Liver (tissue), 9 donors: Measurements from ENCODE around the gene TENM3. TPM values are rescaled to one million over a fixed set of nuclear protein-coding genes. Genes with fewer than 3 reads are reported as not detected.

Experiments used
- DNase-seq: peaks from one replicate; pipeline ENCODE4 v3.0.0-alpha.2; 2017; ENCODE audit warnings: low spot score
- H3K27ac ChIP-seq, 2 donors: one replicate each; pipeline ENCODE4 v1.7.0; 2013; ENCODE audit warnings: inconsistent platforms in 2 of 2, low read length in 2 of 2, control low read depth in 1 of 2, low read depth in 1 of 2, mild to moderate bottlenecking in 1 of 2
- H3K27me3 ChIP-seq, 4 donors: one replicate each; pipeline versions ENCODE4 v1.6.1 to v1.7.0; 2013; ENCODE audit warnings: low read length in 3 of 4, inconsistent platforms in 1 of 4, mild to moderate bottlenecking in 1 of 4, moderate library complexity in 1 of 4; ENCODE audit not compliant: control insufficient read depth in 4 of 4, insufficient read depth in 4 of 4
- H3K36me3 ChIP-seq, 4 donors: one replicate each; pipeline versions ENCODE4 v1.6.1 to v1.7.0; 2013; ENCODE audit warnings: low read length in 3 of 4, mild to moderate bottlenecking in 3 of 4, low read depth in 1 of 4, moderate library complexity in 1 of 4; ENCODE audit not compliant: control insufficient read depth in 4 of 4, insufficient read depth in 3 of 4
- H3K4me1 ChIP-seq, 4 donors: one replicate each; pipeline versions ENCODE4 v1.6.1 to v1.7.0; 2013; ENCODE audit warnings: low read length in 3 of 4, mild to moderate bottlenecking in 3 of 4, moderate library complexity in 1 of 4; ENCODE audit not compliant: control insufficient read depth in 4 of 4, insufficient read depth in 4 of 4
- H3K4me3 ChIP-seq, 3 donors: one replicate each; pipeline versions ENCODE4 v1.6.1 to v1.7.0; 2013; ENCODE audit warnings: low read length in 3 of 3, control low read depth in 1 of 3, low read depth in 1 of 3, mild to moderate bottlenecking in 1 of 3
- H3K9ac ChIP-seq, 2 donors: one replicate each; pipeline ENCODE4 v1.7.0; 2013; ENCODE audit warnings: low read length in 2 of 2, mild to moderate bottlenecking in 2 of 2, moderate library complexity in 2 of 2, control low read depth in 1 of 2, low read depth in 1 of 2
- H3K9me3 ChIP-seq, 4 donors: one replicate each; pipeline versions ENCODE4 v1.6.1 to v1.7.0; 2013; ENCODE audit warnings: low read length in 3 of 4; ENCODE audit not compliant: control insufficient read depth in 4 of 4
- EGR1 ChIP-seq, 2 donors: IDR thresholded peaks; 2 replicates each; pipeline ENCODE4 v1.6.1; 2016 to 2018; ENCODE audit warnings: antibody characterized with exemption in 2 of 2, low read depth in 2 of 2
- FOXA2 ChIP-seq: IDR thresholded peaks from 2 replicates; pipeline ENCODE4 v1.6.1; 2016; ENCODE audit warnings: antibody characterized with exemption
- GABPA ChIP-seq, 2 donors: IDR thresholded peaks in 1 of 2; conservative IDR thresholded peaks in 1 of 2; 2 replicates each; pipeline ENCODE4 v1.6.1; 2016; ENCODE audit warnings: antibody characterized with exemption in 2 of 2, mild to moderate bottlenecking in 1 of 2, moderate library complexity in 1 of 2
- HNF4A ChIP-seq, 2 donors: conservative IDR thresholded peaks; 2 replicates each; pipeline ENCODE4 v1.6.1; 2016; ENCODE audit warnings: antibody characterized with exemption in 2 of 2, mild to moderate bottlenecking in 2 of 2
- HNF4G ChIP-seq: IDR thresholded peaks from 2 replicates; pipeline ENCODE4 v1.6.1; 2016; ENCODE audit warnings: antibody characterized with exemption
- JUND ChIP-seq, 2 donors: IDR thresholded peaks; 2 replicates each; pipeline ENCODE4 v1.6.1; 2016; ENCODE audit warnings: antibody characterized with exemption in 2 of 2
- NR2F2 ChIP-seq: IDR thresholded peaks from 2 replicates; pipeline ENCODE4 v1.6.1; 2016; ENCODE audit warnings: antibody characterized with exemption
- RAD21 ChIP-seq, 2 donors: IDR thresholded peaks; 2 replicates each; pipeline ENCODE4 v1.6.1; 2016; ENCODE audit warnings: antibody characterized with exemption in 2 of 2, mild to moderate bottlenecking in 2 of 2
- SP1 ChIP-seq: IDR thresholded peaks from 2 replicates; pipeline ENCODE4 v1.6.1; 2018; ENCODE audit warnings: antibody characterized with exemption, mild to moderate bottlenecking
- TAF1 ChIP-seq: conservative IDR thresholded peaks from 2 replicates; pipeline ENCODE4 v1.6.1; 2016; ENCODE audit warnings: antibody characterized with exemption, mild to moderate bottlenecking
- WGBS: extraction: QIAGEN DNeasy Blood & Tissue Kit; methylation state at CpG from one replicate; pipeline ENCODE4 v1.1.7; 2013; 5-methylcytosine and 5-hydroxymethylcytosine counted together
- polyA plus RNA-seq, 2 donors: library from polyadenylated mRNA; stranded (reverse) in 1 of 2; unstranded in 1 of 2; fragments of 200-250 nt in 1 of 2; fragments of >200 nt in 1 of 2; fragmentation: Nextera tagmentation in 1 of 2; extraction: Ambion mirVana in 1 of 2; gene quantifications; one replicate each; pipeline versions ENCODE4 v1.2.1 to v1.2.3, GENCODE V29; 2013 to 2015
- total RNA-seq, 2 donors: library from RNA; depleted of rRNA; stranded (reverse); fragments of >200 nt; gene quantifications; one replicate each; pipeline ENCODE4 v1.2.3, GENCODE V29; 2014
- TF ChIP-seq, protein P1 (sequence below): IDR thresholded peaks from 2 replicates; pipeline ENCODE4 v1.6.1; 2016; ENCODE audit warnings: antibody characterized with exemption, mild to moderate bottlenecking
- TF ChIP-seq, protein P2 (sequence below): IDR thresholded peaks from 2 replicates; pipeline ENCODE4 v1.6.1; 2016; ENCODE audit warnings: antibody characterized with exemption
- TF ChIP-seq, protein P3 (sequence below): IDR thresholded peaks from 2 replicates; pipeline ENCODE4 v1.6.1; 2016; ENCODE audit warnings: antibody characterized with exemption
- donor health status: healthy.
- donor health status: healthy.
- donor health status: healthy.
- donor health status: healthy.
- donor health status: healthy.

Gene TENM3
- total and polyA plus RNA-seq, 4 donors = 0.32 to 16.8 (median 0.70) TPM

DNA sequence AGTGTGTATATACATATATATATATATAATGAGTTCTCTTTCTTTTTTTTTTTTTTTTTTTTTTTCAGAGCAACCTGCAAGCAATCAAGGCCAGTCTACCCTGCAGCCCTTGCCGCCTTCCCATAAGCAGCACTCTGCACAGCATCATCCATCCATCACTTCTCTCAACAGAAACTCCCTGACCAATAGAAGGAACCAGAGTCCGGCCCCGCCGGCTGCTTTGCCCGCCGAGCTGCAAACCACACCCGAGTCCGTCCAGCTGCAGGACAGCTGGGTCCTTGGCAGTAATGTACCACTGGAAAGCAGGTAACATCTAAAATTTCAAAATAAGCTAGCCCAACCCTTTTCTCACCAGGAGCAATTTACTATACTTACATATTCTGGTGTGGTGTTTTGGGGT is 357.7 kb downstream of the TENM3 start:
- H3K9me3 ChIP-seq = no peaks in the 10 kb centered on the region
- WGBS = 87% methylated on average over 8 of the region's 8 CpGs
- DNase-seq = no peak
- H3K27ac ChIP-seq = no peak overlapping the region
- no peaks in the 10 kb centered on the region for H3K27me3 ChIP-seq
- no peaks in the 10 kb centered on the region for H3K4me1 ChIP-seq
- H3K9ac ChIP-seq = no peak overlapping the region
- H3K4me3 ChIP-seq = no peak overlapping the region
- TF ChIP-seq, protein P1, sequence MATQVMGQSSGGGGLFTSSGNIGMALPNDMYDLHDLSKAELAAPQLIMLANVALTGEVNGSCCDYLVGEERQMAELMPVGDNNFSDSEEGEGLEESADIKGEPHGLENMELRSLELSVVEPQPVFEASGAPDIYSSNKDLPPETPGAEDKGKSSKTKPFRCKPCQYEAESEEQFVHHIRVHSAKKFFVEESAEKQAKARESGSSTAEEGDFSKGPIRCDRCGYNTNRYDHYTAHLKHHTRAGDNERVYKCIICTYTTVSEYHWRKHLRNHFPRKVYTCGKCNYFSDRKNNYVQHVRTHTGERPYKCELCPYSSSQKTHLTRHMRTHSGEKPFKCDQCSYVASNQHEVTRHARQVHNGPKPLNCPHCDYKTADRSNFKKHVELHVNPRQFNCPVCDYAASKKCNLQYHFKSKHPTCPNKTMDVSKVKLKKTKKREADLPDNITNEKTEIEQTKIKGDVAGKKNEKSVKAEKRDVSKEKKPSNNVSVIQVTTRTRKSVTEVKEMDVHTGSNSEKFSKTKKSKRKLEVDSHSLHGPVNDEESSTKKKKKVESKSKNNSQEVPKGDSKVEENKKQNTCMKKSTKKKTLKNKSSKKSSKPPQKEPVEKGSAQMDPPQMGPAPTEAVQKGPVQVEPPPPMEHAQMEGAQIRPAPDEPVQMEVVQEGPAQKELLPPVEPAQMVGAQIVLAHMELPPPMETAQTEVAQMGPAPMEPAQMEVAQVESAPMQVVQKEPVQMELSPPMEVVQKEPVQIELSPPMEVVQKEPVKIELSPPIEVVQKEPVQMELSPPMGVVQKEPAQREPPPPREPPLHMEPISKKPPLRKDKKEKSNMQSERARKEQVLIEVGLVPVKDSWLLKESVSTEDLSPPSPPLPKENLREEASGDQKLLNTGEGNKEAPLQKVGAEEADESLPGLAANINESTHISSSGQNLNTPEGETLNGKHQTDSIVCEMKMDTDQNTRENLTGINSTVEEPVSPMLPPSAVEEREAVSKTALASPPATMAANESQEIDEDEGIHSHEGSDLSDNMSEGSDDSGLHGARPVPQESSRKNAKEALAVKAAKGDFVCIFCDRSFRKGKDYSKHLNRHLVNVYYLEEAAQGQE = no peak
- no peak for TF ChIP-seq GABPA (IDR thresholded peaks at IDR 0.05 in 1 of 2, conservative IDR thresholded peaks at IDR 0.05 in 1 of 2)
- no peak for TF ChIP-seq HNF4G
- TF ChIP-seq, protein P2, sequence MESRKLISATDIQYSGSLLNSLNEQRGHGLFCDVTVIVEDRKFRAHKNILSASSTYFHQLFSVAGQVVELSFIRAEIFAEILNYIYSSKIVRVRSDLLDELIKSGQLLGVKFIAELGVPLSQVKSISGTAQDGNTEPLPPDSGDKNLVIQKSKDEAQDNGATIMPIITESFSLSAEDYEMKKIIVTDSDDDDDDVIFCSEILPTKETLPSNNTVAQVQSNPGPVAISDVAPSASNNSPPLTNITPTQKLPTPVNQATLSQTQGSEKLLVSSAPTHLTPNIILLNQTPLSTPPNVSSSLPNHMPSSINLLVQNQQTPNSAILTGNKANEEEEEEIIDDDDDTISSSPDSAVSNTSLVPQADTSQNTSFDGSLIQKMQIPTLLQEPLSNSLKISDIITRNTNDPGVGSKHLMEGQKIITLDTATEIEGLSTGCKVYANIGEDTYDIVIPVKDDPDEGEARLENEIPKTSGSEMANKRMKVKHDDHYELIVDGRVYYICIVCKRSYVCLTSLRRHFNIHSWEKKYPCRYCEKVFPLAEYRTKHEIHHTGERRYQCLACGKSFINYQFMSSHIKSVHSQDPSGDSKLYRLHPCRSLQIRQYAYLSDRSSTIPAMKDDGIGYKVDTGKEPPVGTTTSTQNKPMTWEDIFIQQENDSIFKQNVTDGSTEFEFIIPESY = no peak
- TF ChIP-seq SP1 = no peak
- no peak for TF ChIP-seq TAF1
- no peak for TF ChIP-seq FOXA2
- TF ChIP-seq EGR1 (IDR thresholded peaks at IDR 0.05; ENCODE audit: low read depth in 2 of 2) = no peak
- no peak for TF ChIP-seq RAD21 (IDR thresholded peaks at IDR 0.05)
- no peaks in the 10 kb centered on the region for H3K36me3 ChIP-seq

DNA sequence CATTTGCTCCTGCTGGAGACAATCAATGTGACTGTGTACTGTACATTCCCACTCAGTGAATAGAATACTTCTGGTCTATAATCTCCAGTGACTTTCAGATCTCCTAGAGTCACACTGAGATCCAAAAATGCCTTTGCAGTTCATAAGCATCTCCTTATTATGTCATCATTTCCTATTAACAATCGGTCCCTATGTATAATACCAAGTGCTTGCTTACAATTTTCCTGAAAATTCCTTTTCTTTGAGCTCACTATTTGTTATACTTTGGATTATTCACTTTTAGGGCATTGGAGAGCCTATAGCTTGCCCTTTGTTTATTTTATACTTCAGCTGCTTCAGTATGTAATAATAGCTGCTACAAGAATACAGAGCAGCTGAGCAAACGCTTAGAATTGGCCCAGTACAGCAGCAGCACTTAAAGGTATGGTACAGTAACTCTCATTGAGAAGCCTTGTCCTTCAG is 361.0 kb downstream of the TENM3 start:
- 63% methylated on average over 2 of the region's 2 CpGs for WGBS
- H3K36me3 ChIP-seq = no peaks in the 10 kb centered on the region
- H3K27ac ChIP-seq = no peak overlapping the region
- TF ChIP-seq HNF4A (conservative IDR thresholded peaks at IDR 0.05) (no peak), FOXA2 (no peak), GABPA (IDR thresholded peaks at IDR 0.05 in 1 of 2, conservative IDR thresholded peaks at IDR 0.05 in 1 of 2) (no peak), TAF1 (no peak), NR2F2 (no peak), HNF4G (no peak), JUND (IDR thresholded peaks at IDR 0.05) (no peak), RAD21 (IDR thresholded peaks at IDR 0.05) (no peak)
- TF ChIP-seq, protein P3, sequence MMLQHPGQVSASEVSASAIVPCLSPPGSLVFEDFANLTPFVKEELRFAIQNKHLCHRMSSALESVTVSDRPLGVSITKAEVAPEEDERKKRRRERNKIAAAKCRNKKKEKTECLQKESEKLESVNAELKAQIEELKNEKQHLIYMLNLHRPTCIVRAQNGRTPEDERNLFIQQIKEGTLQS = no peak
- no peak for DNase-seq
- no peaks in the 10 kb centered on the region for H3K27me3 ChIP-seq
- no peaks in the 10 kb centered on the region for H3K9me3 ChIP-seq
- no peak overlapping the region for H3K4me3 ChIP-seq
- no peak overlapping the region for H3K9ac ChIP-seq
- no peaks in the 10 kb centered on the region for H3K4me1 ChIP-seq

DNA sequence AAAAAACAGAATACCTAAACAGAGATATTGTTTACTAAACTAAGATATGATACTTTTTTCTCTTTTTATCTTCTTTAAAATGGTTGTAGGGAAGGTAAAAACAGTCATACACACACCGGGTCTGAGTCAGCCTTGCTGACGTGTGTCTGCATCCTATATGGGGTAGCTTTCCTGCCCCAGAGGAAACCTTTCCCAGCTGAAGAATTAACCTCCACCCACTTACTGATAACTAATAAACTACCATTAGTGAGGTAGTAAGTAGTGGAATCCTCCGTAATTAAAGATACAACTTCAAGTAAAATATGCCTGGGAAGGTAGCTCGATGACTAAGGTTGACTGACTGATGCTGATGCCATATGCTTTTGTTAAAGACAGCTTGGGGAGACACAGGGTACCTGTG is 361.8 kb downstream of the TENM3 start:
- Histone ChIP-seq H3K4me1 (no peaks in the 10 kb centered on the region), H3K4me3 (no peak overlapping the region)
- TF ChIP-seq HNF4A (conservative IDR thresholded peaks at IDR 0.05) (no peak), TAF1 (no peak), RAD21 (IDR thresholded peaks at IDR 0.05) (no peak), EGR1 (IDR thresholded peaks at IDR 0.05; ENCODE audit: low read depth in 2 of 2) (no peak)
- TF ChIP-seq, protein P1 = no peak

More for the DNA sequence above, 361.8 kb downstream of the TENM3 start:
- WGBS = 91% methylated on average over 4 of the region's 4 CpGs
- H3K27me3 ChIP-seq = no peaks in the 10 kb centered on the region
- no peak overlapping the region for H3K27ac ChIP-seq
- no peak for DNase-seq
- no peaks in the 10 kb centered on the region for H3K9me3 ChIP-seq
- no peak overlapping the region for H3K9ac ChIP-seq
- no peaks in the 10 kb centered on the region for H3K36me3 ChIP-seq
